Measurements from ENCODE around the gene REPS2.

REPS2 gene

DNA sequence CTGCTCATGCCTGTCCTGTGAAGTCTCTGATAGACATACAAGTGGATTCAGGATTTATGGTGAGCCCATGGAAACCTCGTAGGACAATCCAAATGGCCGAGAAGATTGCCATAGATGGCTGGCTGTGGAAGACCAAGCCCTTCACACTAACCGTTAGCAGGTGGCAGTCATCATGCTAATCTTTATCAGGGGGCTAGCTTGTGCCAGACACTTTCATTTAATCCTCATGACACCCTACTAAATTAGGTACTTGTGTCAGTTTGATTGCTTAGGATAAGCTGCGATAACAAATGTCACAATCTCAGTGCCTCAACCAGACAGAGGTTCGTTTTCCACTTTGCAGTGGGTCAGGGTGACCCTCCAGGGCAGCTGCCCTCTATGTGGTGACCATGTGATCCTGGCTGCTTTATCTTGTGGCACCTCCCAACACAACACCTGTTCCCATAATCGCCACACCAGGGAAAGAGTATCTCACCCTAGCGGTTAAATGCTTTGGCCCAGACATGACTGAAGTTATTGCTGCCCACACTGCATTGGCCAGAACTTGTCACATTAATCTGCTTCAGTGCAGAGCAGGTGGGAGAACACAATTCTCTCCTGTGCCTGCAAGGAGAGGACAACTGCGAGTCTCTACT is 60.8 kb downstream of the REPS2 start:
- peak; percentile 4 for DNase-seq

DNA sequence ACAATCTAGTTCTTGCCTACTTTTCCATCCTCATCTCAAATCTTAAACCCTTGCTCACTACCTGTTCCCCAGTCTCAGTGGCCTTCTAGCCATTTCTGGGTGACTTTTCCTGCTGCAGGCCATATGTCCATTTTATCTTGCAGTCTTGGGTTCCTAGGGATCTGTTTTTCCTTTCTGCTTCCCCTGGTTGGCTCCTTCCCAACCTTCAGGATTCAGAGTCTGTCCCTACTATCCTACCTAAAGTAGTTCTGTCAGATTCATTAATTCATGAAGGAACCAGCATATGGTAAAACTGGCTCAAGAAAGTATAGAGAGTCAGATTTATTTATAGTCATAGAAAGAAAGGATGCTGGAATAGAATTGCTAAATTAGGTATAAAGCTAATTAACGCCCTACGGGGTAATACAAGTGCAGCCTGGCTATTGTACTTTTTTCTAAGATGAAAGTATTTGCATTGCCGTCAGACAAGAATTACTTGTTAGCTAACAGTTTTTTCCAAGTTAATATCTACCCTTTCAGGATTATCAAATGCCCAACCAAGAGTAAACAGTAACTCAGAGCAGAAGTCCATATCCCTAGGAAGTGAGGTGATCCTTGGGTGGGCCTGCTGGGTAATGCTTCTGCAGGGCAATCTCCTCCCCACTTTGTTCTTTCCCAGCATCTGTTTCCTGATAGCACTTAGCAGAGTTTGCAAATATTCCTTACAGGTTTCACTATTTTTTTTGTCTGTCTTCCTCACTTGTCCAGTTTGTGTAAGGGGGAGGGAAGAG is 63.6 kb downstream of the REPS2 start:
- DNase-seq = no peak

DNA sequence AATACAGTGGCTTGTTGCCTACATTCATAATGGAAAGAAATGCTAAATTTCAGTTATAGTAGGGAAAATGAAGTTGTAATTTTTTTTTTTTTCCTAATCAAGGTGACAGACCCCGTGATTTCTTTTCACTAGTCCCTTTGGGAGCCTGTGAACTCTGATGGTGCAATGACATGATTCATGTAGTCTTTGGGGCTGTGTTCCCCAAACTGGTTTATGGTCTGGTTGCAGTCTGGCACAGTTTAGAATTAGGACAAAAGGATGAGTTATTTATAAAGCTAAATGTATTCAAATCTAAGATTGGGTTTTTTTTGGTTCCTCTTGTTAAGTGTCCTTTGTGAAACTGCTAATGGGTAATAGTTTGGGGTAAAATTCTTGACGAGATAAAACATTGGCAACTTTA is 66.0 kb downstream of the REPS2 start:
- no peak for DNase-seq

DNA sequence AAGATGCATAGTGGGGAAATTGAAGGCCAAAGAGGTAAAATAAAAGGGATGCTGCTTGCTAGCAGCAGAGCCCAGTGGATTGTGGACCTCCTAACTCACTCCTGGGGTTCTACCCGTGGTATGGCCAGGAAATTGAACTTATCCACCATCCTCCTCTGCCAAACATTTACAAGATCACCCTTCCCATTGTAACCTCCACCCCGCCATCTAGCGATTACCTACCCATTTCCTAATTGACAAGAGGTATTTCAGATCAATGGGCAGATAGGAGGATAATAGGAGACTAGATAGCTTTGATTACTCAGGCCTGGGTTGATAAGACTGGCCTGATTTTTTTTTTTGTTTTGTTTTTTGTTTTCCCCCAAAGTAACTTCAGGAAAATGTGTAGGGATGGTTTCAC is 67.8 kb downstream of the REPS2 start:
- no peak for DNase-seq

DNA sequence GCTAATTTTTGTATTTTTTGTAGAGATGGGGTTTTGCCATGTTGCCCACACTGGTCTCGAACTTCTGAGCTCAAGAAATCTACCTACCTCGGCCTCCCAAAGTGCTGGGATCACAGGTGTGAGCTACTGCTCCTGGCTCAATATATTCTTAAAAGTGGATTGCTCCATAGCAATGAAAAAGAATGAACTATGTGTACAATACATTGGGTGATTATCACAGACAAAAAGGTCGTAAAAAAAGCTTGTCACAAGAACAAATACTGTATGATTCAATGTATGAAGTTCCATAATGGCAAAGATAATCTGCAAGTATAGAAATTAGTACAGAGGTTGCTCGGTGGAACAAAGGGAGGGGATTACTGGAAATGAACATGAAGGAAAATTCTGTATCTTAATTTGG is 70.7 kb downstream of the REPS2 start:
- DNase-seq = no peak

DNA sequence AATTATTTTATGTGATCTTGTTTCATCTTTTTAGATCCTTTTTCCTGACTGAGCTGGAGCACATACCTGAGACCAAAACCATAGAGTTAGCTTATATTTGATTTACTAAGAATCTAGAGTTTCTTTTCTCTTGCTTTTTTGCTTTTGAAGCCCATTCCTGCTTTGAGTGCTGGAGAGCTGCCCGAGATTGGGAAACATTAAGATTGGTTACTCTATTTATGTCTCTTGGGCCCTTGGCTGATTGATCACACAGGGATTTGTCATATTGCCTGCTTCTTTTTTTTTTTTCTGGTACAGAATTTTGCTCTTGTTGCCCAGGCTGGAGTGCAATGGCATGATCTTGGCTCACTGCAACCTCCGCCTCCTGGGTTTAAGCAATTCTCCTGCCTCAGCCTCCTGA is 73.9 kb downstream of the REPS2 start:
- no peak for DNase-seq

DNA sequence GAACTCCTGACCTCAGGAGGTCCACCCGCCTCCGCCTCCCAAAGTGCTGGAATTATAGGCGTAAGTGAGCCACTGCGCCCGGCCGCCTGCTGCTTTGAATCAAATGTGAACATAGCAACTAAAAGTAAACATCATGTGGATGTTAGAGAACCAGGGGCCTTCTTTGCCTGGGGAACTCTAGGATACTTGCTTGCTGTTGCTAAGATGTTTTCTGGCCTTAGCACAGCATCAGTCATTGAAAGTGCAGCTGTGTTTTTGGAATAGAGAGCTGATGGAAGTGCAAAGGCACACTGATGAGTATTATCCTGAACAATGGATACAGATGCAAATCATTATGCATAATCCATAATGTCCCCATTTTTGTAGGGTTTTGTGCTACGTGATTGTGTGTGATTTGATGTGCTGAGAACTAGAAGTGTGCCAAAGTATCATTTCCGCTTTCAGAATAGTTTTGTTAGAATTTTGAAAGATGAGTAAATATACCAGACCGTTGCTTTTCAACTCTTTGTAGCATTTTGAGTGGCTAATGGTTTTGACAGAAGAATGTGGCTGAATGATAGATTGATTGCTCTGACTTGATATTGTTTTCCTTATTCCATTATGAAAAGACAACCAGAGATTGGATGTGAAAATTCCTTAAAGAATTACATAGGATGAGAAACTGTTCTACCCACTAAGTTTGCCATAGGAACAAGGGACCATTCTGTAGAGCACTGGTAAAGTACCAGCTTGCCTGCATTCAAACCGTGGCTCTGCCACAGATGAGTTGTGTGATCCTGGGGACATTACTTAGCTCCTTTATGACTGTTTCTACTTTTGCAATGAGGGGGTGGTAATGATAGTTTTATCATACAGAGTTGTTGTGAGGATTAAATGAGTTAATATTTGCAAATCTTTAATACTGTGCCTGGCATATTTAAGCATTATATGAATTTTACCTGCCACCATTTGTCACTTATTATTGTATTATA is 74.7 kb downstream of the REPS2 start:
- no peak for DNase-seq

DNA sequence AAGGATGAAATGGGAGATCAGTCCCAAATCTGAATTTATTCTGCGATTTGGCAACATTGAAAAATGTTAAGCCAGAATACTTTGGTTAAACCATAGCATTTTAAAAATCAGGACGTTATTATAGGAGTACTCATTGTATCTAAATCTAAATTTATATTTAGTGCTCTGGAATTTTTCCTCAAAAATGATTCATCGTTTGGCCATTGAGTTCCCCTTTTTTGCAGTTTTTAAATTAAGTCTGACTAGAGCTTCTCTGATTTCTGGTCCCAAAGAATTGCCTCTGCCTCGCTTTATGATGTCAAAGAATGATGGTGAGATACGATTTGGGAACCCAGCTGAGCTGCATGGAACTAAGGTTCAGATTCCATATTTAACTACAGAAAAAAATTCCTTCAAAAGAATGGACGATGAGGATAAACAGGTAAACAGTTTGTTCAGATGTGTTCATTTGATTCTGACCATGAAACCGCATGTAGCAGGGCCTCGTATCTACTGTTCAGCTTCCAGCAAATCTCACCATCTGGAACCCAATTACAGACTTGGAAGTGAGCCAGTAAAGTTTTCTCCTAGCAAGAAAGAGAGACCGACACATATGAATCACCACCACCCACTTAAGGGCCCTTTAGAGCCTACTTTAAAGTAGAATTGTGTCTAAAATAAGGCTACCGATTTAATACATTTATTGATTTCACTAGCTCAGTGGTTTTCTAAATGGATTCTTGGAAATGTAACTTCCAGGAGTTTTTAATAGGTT is 75.6 kb downstream of the REPS2 start:
- DNase-seq = no peak

DNA sequence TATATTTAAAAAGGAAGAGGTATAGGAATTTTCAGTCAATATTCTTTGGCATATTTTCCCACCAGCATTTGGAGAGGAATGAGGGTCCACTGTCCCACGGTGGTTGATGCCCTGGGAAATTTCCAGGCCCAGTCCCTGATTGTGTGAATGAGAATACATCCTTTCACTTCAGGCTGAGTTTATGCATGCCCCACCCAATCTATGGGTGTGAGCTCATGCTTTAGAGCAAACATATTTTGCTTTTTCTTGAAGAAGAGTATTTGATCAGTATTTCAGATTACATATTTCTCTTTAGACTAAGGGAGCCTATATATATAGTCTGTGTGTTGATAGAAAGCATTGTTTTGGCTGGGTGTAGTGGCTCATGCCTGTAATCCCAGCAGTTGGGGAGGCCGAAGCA is 77.2 kb downstream of the REPS2 start:
- DNase-seq = no peak

DNA sequence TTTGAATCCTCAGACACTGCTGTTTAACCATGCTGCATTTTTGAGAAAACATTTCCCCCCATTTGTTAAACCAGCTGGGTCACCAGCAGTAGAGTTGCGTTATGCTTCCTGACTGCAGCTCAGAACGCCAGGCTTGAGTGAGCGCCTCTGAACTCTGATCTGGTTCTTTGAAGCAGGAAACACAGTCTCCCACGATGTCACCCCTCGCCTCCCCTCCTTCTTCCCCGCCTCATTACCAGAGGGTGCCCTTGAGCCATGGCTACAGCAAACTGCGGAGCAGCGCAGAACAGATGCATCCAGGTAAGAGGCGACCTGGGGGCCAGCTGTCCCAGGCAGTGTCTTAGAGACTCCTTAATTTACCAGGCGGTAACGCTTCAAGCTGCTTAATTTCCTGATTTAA is 78.4 kb downstream of the REPS2 start:
- DNase-seq = no peak

DNA sequence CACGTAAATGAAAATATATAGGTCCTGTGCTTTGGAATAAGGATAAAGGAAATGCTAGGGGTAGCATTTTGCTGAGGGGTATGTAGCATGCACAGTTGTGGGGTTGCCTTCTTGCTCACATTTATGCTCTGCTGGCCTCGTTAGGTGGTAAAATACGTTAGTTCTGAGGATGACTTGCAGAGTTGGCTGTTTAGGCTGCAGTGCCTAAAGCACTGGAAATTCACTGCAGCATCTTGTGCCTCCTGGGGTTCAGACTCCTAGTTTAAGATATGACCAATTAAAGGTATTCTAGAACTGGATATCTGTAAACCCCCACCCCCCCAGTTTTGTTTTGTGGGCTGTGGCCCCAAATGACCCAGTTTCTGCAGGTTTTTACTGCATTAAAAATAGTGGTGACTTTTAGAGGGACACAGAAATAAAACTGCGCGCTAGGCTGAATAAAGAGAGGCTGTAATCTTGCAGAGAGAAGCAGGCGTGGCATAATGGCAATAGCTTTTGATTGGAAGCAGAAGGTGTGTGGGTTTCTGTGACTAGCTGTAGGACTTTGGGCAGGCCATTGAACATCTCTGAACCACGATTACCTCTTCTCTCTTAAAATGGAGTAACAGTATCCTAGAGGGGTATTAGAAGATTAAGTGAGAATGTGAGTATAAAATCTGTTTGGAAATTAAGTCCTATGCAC is 79.3 kb downstream of the REPS2 start:
- DNase-seq = no peak

DNA sequence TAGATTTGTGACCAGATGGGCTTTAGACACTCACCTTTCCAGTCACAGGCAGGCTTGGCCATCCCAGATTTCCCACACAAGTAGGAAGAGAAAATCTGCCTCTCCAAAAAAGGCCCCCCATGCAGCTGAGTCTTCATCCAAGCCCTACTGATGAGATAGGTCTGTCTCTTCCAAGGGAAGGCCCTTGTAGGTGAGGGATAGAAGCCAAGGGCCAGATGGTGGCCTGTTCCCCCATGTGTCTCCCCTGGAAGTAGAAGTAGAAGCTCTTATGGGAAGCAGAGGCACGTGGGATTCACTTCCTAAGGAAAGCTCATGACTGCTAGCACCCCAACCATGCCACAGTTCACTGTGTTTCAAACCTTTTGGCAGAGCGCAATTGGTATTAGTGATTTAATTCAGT is 81.5 kb downstream of the REPS2 start:
- no peak for DNase-seq

DNA sequence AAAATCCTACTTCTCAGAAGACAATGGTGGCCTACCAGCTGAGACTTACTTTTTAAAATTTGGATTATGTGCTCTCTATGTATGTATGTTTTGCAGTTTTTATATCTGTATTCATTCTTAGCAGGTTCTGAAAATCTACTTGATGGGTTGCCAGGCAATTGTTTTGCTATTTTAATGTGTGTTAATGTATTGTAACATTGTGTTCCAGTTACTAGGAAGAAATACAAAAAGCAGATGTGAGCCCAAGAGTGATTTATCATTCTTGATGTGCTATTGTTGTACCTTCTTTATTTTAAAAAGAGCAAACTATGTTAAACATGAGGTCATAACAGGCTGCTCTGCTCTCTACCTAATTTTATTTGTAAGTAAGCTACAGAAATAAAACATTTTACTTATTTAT is 81.9 kb downstream of the REPS2 start:
- no peak for DNase-seq

DNA sequence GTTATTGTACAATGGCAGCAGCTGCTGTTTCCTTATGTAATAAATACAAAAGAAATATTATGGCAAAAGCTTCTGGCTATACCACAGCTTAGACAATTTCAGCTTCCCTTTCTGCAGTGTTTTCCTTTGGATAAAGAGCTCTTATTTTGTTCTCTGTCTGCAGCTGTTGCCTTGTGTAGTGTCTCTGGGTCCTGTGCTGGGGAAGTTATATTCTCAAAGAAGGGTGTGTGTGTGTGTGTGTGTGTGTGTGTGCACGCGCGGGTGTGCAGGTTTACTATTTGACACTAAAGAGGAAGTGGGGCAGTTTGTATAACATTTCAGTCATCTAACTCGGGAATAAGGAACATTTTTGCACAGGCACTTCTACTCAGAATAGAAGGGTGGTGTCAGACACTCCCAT is 83.6 kb downstream of the REPS2 start:
- DNase-seq = no peak

DNA sequence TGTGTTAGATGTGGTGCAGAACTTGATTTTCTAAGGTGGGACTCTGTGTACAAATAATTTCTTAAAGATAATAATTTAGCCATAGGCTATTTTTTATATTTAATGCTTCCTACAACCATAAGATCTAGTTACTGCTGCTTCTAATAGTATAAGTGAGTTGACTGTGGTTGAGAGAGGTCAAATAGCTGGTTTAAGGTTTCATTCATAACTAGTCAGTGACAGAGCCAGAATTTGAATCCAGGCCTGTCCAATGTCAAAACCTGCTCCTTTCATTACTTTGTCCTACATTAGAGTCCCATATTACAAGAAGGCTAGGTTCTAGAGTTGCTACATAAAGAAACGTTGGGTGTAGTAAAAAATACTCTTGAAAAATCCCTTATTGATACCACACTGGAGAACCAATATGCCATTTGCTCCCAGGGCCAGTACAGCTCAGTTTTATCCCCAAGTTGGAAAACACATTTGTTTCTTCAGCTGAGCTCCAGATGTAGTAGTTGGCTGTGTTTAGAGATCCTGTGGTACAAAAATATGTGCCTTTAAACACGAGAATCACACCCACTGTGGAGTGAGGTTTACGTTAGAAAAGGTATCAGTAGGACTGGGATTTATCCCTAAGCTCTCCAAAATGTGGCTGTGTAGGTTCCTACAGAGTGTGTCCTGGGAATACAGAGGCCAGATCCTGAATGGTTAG is 84.3 kb downstream of the REPS2 start:
- DNase-seq = no peak

DNA sequence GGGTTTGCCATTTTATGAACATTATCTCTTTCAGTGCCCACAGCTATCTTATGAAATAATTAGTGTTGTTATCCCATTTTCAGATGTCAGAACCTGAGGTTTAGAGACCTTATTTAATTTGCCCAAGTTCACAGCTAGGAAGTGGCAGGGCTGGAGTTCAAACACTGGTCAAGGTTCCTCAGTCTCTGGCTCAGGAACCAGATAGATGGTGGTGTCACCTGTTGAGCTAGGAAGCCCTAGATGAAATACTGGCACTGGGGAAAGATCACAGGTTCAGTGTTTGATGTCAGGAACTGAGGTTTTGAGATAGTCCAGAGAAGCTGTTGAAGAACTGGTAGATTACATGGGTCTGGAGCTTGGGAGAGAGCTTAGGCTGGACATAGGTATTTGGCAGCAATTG is 85.4 kb downstream of the REPS2 start:
- DNase-seq = no peak

DNA sequence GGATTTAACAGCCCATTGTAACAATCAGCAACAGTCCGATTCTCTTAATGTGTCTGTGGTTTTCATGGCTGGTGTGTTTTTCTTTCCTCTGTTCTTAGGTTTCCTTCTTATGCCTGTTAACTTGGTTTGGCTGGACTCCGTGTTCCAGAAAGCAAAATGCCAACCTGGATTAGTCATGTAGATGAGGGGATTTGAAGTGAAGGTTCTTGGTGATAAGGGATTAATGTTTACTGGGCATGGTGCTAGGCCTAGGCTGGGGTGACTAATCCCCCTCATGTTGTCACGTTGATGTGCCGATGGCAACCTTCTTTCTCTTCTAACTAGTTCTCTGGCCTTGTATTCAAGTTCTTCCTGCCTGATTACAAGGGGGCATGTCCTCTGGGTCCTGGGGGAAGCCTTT is 85.9 kb downstream of the REPS2 start:
- DNase-seq = no peak

DNA sequence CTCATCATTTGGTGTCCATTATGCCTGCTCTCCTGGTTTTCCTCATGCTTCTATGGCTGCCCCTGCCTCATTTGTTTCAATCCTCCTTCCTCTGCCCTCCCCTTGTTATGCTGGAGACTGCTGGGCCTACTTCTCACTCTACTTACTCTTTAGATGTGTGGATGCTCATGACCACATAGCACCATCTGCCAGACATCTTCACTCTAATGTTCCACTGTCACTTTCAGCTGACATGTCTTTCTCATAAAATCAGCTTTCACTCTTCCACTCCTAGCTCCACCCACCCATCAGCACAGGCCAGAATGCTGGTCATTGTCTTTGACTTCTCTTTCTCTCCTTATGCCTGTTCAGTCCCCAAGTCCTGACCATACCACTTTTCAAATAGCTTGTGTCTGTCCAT is 86.8 kb downstream of the REPS2 start:
- no peak for DNase-seq

DNA sequence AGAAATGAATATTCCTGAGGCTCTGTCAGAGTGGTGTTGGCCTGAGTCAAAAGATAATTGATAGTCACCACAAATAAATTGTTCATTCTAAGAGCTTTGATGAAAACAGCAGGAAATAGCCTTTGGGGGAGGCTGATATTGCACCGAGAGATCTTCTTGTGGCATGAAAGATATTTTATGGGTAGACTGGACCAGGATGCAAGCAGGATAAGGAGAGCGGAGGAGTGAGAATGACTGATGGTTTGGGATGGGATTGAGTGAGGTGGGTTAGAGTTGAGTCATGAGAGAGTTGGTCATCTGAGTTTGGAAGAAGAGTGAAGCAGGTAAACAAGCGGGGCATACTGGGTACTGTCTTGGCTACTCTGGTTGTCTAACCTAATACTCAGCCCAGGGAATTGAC is 88.7 kb downstream of the REPS2 start:
- DNase-seq = no peak

DNA sequence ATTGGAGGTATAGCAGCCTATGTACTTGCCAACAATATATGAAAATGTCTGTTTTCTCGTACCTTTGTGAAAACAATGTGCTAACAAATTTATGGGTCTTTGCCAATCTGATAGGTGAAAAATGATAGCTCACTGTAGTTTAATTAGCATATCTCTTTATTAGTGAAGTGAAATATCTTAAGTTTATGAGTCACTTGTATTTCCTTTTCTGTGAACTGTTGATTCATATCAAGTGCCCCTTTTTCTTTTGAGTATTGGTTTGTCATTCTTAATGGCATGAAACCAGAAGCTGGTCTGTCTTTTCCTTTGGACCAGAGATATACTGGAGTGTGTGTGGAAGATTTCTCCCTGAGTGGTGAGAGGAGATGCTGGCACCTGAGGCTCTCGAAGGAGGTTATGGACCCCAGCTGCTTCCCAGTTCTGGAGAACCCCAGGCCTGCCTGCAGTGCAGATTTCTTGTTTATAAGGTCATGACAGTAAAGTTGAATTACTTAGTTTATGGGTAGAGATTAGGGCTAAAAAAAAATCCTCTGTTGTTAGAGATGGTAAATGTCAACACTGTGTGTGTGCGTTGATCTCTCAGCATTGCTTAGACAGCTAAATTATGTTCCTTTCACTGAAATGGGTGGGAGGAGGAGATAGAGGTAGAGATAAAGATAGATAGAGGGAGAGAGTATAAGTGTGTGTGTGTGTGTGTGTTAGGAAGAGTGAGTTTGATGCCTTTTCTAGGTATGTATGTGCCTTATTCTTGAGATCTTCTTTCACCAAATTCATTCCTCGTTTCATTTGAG is 89.9 kb downstream of the REPS2 start:
- DNase-seq = no peak

DNA sequence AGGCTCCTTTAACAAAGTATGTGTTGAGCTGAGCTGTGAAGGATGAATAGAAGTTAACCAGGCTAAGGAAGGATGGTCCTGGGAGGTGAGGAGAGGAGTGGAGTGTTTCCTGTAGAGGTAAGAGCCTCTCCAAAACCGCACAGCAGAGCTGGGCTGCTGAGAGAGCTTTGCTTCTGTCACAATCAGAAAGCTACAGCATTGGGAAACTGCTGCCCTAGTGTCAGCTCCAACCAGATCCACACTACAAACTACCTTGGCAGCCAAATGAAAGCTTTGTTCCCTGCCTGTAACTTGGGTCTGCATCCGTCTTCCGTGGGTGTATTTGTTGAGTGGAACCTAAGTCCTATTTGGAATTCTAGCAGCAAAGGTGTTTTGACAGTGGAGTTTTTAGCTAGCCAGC is 91.8 kb downstream of the REPS2 start:
- DNase-seq = no peak
